ENCODE results near the gene KLHL29.

DNA sequence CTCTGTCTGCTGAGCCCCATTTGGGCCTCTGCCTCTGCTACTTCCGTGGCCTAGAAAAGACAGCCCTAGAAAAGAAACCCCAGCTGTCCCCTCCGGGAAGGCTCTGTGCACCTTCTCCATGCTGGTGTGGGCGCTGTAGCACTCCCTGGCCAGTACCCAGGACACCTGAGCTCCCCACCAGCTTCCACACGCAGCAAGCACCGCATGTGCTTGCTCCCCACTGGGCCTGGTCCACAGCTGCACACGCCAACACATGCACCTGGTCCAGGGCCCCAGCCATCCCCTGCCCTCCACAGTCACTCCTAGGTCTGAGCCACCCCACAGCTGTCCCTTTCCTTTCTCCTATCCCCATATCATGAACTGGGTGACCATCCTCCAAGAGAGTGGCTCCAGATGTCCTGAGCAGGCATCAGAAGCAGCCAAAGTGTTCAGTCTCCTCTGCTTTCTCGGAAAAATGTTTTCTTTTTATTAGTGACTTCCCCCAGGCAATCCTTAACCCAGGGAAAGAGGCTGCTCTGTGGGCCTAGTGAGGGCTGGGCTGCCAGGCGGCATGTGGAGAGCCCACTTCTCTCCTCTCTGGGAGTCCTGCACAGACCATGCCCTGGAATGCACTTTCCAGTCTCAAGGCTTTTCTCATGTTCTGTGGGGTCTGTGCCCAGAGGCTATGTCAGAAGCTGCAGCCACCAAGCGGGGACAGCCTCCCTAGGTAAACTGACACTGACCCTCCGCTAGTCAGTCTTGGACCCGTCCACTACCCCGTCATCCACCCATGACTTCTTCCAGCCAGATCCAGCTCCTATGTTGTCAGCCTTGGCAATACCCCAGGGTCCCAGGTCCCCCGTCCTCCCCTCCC is 133.7 kb downstream of the KLHL29 start:
- TF ChIP-seq, protein P1, sequence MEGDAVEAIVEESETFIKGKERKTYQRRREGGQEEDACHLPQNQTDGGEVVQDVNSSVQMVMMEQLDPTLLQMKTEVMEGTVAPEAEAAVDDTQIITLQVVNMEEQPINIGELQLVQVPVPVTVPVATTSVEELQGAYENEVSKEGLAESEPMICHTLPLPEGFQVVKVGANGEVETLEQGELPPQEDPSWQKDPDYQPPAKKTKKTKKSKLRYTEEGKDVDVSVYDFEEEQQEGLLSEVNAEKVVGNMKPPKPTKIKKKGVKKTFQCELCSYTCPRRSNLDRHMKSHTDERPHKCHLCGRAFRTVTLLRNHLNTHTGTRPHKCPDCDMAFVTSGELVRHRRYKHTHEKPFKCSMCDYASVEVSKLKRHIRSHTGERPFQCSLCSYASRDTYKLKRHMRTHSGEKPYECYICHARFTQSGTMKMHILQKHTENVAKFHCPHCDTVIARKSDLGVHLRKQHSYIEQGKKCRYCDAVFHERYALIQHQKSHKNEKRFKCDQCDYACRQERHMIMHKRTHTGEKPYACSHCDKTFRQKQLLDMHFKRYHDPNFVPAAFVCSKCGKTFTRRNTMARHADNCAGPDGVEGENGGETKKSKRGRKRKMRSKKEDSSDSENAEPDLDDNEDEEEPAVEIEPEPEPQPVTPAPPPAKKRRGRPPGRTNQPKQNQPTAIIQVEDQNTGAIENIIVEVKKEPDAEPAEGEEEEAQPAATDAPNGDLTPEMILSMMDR (IDR thresholded peaks at IDR 0.05; ENCODE audit: low read depth, low read length, missing input control), result no peak
- TF ChIP-seq TAF1 (conservative IDR thresholded peaks at IDR 0.05) (no peak), GABPA (IDR thresholded peaks at IDR 0.05 in 1 of 2, conservative IDR thresholded peaks at IDR 0.05 in 1 of 2) (no peak), JUND (IDR thresholded peaks at IDR 0.05) (no peak), RAD21 (IDR thresholded peaks at IDR 0.05) (no peak), SP1 (IDR thresholded peaks at IDR 0.05) (no peak), EGR1 (IDR thresholded peaks at IDR 0.05; ENCODE audit: low read depth in 2 of 2) (no peak), FOXA2 (IDR thresholded peaks at IDR 0.05) (no peak)
- TF ChIP-seq, protein P2, sequence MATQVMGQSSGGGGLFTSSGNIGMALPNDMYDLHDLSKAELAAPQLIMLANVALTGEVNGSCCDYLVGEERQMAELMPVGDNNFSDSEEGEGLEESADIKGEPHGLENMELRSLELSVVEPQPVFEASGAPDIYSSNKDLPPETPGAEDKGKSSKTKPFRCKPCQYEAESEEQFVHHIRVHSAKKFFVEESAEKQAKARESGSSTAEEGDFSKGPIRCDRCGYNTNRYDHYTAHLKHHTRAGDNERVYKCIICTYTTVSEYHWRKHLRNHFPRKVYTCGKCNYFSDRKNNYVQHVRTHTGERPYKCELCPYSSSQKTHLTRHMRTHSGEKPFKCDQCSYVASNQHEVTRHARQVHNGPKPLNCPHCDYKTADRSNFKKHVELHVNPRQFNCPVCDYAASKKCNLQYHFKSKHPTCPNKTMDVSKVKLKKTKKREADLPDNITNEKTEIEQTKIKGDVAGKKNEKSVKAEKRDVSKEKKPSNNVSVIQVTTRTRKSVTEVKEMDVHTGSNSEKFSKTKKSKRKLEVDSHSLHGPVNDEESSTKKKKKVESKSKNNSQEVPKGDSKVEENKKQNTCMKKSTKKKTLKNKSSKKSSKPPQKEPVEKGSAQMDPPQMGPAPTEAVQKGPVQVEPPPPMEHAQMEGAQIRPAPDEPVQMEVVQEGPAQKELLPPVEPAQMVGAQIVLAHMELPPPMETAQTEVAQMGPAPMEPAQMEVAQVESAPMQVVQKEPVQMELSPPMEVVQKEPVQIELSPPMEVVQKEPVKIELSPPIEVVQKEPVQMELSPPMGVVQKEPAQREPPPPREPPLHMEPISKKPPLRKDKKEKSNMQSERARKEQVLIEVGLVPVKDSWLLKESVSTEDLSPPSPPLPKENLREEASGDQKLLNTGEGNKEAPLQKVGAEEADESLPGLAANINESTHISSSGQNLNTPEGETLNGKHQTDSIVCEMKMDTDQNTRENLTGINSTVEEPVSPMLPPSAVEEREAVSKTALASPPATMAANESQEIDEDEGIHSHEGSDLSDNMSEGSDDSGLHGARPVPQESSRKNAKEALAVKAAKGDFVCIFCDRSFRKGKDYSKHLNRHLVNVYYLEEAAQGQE (IDR thresholded peaks at IDR 0.05), result no peak
- TF ChIP-seq, protein P3, sequence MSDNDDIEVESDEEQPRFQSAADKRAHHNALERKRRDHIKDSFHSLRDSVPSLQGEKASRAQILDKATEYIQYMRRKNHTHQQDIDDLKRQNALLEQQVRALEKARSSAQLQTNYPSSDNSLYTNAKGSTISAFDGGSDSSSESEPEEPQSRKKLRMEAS (IDR thresholded peaks at IDR 0.05), result no peak
- TF ChIP-seq, protein P4, sequence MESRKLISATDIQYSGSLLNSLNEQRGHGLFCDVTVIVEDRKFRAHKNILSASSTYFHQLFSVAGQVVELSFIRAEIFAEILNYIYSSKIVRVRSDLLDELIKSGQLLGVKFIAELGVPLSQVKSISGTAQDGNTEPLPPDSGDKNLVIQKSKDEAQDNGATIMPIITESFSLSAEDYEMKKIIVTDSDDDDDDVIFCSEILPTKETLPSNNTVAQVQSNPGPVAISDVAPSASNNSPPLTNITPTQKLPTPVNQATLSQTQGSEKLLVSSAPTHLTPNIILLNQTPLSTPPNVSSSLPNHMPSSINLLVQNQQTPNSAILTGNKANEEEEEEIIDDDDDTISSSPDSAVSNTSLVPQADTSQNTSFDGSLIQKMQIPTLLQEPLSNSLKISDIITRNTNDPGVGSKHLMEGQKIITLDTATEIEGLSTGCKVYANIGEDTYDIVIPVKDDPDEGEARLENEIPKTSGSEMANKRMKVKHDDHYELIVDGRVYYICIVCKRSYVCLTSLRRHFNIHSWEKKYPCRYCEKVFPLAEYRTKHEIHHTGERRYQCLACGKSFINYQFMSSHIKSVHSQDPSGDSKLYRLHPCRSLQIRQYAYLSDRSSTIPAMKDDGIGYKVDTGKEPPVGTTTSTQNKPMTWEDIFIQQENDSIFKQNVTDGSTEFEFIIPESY (IDR thresholded peaks at IDR 0.05), result no peak

Measured in liver (tissue), 3 donors.